GM12891 (cell line): ENCODE data around the gene MYH13.
A peak's percentile ranks its signal among the peaks of the same experiment; 100 is the strongest.

Experiments used
- DNase-seq: peaks from one replicate; pipeline ENCODE4 v3.0.0; 2011; ENCODE audit warnings: low spot score; ENCODE audit not compliant: insufficient read length
- FAIRE-seq: peaks from 2 replicates; lab custom pipeline; 2011; peaks lifted over from hg19 to GRCh38; lab: Jason Lieb, UNC
- PAX5 ChIP-seq: IDR thresholded peaks from 2 replicates; pipeline ENCODE4 v1.6.1; 2011; ENCODE audit warnings: low read length, moderate library complexity, mild to moderate bottlenecking; ENCODE audit not compliant: insufficient read depth, severe bottlenecking
- POLR2A ChIP-seq: IDR thresholded peaks from 2 replicates; pipeline ENCODE4 v1.6.1; 2011; ENCODE audit warnings: low read depth, low read length, control low read depth
- POLR2AphosphoS5 ChIP-seq: IDR thresholded peaks from 2 replicates; pipeline ENCODE4 v1.6.1; 2011; ENCODE audit warnings: low read depth, low read length, control low read depth
- POU2F2 ChIP-seq: IDR thresholded peaks from 2 replicates; pipeline ENCODE4 v1.6.1; 2011; ENCODE audit warnings: low read depth, mild to moderate bottlenecking, control low read depth, low read length, moderate library complexity
- SPI1 ChIP-seq: IDR thresholded peaks from 2 replicates; pipeline ENCODE4 v1.6.1; 2011; ENCODE audit warnings: low read depth, low read length, control low read depth
- TAF1 ChIP-seq: IDR thresholded peaks from 2 replicates; pipeline ENCODE4 v1.6.1; 2011; ENCODE audit warnings: low read depth, low read length, control low read depth

Gene MYH13

GRCh38 chr17:10385871-10386270 is 13.1 kb upstream of the MYH13 start:
- TF ChIP-seq PAX5 (no peak), POU2F2 (no peak), TAF1 (no peak), POLR2AphosphoS5 (no peak), POLR2A (no peak), SPI1 (no peak)
- DNase-seq (no peak), FAIRE-seq (no peak)

- no peak for DNase-seq
- no peak for FAIRE-seq
- TF ChIP-seq SPI1 (no peak), POU2F2 (no peak), POLR2A (no peak), POLR2AphosphoS5 (no peak), TAF1 (no peak), PAX5 (no peak)
These were observed 11.4 kb upstream of the MYH13 start for GRCh38 chr17:10384175-10384574.

- TF ChIP-seq POU2F2 (no peak), TAF1 (no peak), POLR2A (no peak), SPI1 (no peak), POLR2AphosphoS5 (no peak), PAX5 (no peak)
- FAIRE-seq (no peak), DNase-seq (no peak)
These were observed 8.0 kb upstream of the MYH13 start for GRCh38 chr17:10380631-10381408.

GRCh38 chr17:10370016-10370608 is 2.7 kb downstream of the MYH13 start:
- DNase-seq (no peak), FAIRE-seq (no peak)
- TF ChIP-seq TAF1 (no peak), SPI1 (no peak), POLR2AphosphoS5 (no peak), PAX5 (no peak), POLR2A (no peak), POU2F2 (no peak)

GRCh38 chr17:10369239-10369638 is 3.6 kb downstream of the MYH13 start:
- no peak for FAIRE-seq
- TF ChIP-seq POLR2A (no peak), POU2F2 (no peak), SPI1 (no peak), TAF1 (no peak), PAX5 (no peak), POLR2AphosphoS5 (no peak)
- DNase-seq = no peak

GRCh38 chr17:10368561-10368960 is 4.2 kb downstream of the MYH13 start:
- TF ChIP-seq SPI1 (no peak), PAX5 (no peak), POLR2A (no peak), POLR2AphosphoS5 (no peak), TAF1 (no peak), POU2F2 (no peak)

GRCh38 chr17:10360578-10360977 is 12.2 kb downstream of the MYH13 start:
- TF ChIP-seq TAF1 (no peak), SPI1 (no peak), POLR2A (no peak)
- no peak for FAIRE-seq
- DNase-seq = no peak

More at GRCh38 chr17:10368561-10368960, 4.2 kb downstream of the MYH13 start:
- FAIRE-seq = no peak
- no peak for DNase-seq

- TF ChIP-seq TAF1 (no peak), POLR2AphosphoS5 (no peak), POU2F2 (no peak), POLR2A (no peak), PAX5 (no peak)
- FAIRE-seq (peak; percentile 50), DNase-seq (peak; percentile 30)
These were observed 15.0 kb downstream of the MYH13 start for GRCh38 chr17:10357768-10358167.

GRCh38 chr17:10354651-10355050 is 18.2 kb downstream of the MYH13 start:
- TF ChIP-seq POLR2AphosphoS5 = no peak
- no peak for TF ChIP-seq POLR2A
- TF ChIP-seq PAX5 = no peak
- no peak for TF ChIP-seq POU2F2
- TF ChIP-seq TAF1 = no peak
- TF ChIP-seq SPI1 = no peak
- no peak for FAIRE-seq

GRCh38 chr17:10352893-10353292 is 19.9 kb downstream of the MYH13 start:
- no peak for TF ChIP-seq POLR2AphosphoS5
- no peak for TF ChIP-seq PAX5
- TF ChIP-seq SPI1 = no peak
- no peak for TF ChIP-seq POLR2A
- no peak for TF ChIP-seq POU2F2
- TF ChIP-seq TAF1 = no peak
- FAIRE-seq = no peak
- DNase-seq = no peak

More at GRCh38 chr17:10354651-10355050, 18.2 kb downstream of the MYH13 start:
- no peak for DNase-seq
